ENCODE data around the gene ICE1.
"Not testable (repeated sequence)": the region's sequence is repeated elsewhere in the genome, so short reads cannot be mapped to it uniquely, and the experiment has no call there.

ICE1 gene

DNA sequence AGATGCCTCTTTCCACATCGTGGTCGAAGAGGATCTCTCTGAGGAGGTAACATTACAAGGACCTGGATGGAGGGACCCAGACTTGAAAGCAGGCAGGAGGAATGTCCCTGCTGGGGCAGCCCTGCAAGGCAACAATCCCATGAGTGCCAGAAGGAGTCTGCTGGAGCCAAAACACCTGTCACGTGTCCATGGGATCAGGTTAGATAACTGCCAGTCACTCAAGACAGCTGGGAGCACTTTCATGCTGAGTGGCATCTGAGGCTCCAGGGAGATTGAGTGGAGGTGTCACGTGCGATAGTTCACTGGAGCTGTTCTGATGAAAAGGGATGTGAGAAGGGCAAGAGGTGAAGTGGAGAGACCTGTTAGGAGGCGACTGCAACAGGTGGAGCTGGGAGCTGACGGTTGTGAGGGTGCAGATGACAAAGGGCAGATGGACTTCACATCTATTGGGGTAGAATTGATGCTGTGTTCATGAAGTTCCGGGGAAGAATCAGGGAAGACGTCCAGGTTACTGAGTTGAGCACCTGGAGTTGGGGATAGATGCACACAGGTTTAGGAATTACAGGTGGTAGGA is 68.4 kb downstream of the ICE1 start:
- no peak for DNase-seq (ENCODE audit: low spot score)

DNA sequence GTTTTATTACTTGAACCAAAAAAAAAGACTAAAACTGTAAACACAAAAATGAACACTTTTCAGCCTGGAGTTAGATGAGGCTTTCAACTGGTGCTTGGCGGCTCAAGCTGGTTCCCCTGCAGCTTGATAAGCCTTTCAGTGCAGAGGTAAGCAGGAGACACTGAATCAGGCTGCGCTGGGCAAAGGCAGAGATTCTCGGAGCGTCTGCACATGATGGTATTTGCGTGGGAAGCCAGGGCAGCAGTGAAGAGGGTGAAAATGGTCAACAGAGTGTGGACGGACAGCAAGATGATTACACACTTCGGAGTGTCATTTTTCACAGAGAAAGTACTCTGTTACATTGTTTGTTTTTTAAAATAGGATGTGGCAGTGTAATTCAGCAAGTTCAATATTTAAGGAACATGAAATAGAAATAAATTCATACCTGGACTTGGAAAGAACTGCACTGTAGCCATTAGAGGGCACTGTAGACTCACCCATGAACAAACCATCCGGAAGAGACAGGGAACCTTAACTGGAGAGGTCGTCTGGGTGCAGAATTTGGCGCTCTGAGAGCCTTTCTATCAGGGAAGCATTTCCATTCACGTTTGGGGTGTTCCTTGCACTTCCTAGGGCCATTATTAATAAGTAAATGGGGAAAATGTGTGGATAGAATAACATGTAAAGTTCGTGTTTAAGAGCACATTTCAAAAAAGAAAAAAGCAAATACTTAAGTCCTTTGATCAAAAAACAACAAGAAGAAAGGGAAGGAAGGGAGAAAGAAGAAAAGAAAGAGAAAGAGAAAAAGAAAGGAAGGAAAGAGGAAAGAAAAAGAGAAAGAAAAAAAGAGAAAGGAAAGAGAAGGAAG is 69.8 kb downstream of the ICE1 start:
- DNase-seq (ENCODE audit: low spot score) = peak; percentile 27

DNA sequence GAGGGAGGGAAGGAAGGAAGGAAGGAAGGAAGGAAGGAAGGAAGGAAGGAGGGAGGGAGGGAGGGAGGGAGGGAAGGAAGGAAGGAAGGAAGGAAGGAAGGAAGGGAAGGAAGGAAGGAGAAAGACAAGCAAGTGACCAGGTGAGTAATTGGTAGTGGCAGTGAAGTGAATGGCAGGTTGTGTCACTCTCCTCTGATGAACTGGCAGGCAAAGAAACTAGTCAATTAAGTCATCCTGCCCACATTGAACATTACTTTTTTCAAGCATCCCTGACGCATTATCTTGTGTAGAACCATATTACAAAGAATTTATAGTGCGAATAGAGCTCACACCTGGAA is 70.4 kb downstream of the ICE1 start:
- DNase-seq (ENCODE audit: low spot score) = not testable (repeated sequence)

DNA sequence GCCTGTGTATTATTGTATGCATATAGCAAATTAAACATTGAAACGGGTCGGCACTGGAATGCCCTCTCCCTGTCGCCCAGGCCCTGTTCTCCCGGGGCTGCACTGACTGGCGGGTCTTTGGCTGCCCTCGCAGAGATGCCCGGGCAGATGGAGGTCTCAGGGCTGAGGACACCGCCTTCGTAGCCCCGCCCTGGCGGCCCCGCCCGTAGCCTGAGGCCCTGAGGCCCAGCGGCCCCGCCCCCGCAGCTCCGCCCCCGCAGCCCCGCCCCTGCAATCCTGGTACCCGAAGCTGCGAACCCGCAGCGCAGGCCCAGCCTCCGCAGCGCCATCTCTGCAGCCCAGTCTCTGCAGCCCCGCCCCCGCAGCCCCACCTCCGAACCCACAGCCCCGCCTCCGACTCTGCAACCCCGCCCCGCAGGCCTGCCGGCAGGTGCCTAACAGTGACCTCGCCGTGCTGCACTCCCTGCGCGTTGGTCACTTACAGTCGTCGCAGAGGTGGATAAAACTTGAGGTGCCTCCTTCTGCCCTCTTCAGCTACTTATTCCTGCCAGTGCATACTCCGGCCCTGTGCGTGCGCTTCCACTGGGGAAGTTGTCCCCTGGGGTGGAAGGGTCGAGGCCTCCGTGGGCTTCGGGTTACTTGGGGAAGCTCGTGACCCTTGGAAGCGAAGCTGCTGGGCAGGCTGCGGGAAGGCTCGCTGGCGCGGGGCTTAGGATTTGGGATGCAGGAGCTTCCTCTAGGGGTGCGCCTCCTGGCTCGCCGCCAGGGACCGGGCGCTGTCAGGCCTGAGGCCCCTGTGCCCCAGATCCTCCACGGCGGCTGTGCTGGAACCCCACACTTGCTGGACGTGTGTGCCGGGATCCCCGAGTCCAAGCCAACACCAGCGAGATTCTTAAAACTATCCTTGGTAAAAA is 72.3 kb downstream of the ICE1 start:
- DNase-seq (ENCODE audit: low spot score) = peak; percentile 21

DNA sequence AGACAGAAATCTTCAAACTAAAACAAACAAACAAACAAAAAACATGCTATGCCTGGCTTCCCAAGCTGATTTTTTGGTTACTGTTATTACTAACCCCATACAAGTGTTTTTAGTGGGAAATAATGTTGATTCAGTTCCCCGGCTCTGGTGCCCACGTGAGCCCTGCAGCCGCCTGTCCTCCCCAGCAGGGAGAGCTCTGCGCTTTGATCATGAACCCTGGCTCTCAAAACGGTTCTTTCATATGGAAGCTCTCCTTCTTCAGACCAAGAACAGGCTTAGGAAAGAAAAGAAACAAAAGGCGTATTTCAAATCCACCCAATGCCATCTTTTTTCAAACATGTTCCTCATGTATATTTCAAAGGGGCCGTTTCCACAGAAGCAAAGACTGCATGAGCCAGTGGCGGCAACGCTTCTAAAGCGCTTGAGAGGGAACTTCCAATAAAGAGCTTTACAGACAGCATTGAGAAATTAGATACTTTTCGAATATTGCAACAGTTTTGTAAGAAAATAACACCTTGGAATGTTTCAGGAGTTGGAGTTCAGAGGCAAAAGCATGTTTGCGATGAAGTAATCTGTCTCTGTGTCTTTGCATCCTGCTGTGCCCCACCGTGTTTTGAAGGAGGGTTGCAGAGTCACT is 74.8 kb downstream of the ICE1 start:
- peak; percentile 45 for DNase-seq (ENCODE audit: low spot score)

DNA sequence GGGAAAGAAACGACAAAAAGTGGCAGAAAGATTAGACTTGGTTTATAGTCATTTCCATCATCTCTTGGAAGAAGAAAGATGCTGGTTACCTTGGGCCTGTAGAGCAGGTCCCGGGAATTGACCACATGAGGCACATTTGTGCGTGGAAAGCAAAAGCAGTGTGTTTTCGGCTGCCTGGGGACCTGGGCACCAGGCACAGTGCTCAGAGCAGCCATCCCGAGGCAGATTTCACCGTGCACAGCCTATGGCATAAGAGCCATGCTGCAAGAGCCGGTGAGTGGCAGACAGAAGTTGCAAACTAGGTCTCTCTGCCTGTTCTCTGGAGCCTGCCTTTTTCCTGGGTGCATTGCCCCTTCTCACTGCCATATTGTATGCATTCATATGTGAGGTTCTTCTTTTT is 77.0 kb downstream of the ICE1 start:
- DNase-seq (ENCODE audit: low spot score) = no peak

DNA sequence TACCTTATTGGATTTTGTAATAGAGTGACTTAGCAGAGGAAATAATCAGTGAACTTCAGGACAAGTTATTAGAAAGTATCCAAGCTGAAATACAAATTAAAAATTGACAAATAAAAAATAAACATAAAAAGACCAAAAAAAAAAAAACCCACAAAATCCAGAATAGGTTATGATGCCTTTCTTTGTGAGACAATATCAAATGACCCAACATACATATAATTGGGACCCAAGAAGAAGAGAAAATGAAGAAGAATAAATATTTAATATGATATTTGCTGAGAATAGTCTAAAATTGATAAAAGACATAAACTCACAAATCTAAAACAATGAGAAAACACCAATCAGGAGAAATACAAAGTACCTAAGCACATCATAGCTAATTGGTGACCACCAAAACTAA is 81.8 kb downstream of the ICE1 start:
- no peak for DNase-seq (ENCODE audit: low spot score)

DNA sequence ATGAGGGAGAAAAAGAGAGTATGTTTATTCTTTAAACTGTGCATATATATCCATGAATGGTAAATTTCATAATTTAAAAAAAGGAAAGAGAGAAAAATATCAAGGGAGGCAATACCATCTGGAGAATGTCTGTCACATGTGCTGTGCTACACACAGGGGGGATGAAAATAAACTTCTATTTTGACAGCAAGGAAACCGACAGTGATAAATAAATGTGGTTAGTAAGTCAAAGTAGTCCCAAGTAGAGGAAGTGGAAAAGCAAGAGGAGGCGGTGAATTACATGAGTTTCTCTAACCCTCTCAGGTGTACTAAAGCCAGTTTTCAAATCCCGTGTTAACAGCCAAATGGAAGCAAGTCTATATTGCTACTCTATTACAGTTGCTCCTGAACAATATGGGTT is 83.3 kb downstream of the ICE1 start:
- DNase-seq (ENCODE audit: low spot score) = no peak

DNA sequence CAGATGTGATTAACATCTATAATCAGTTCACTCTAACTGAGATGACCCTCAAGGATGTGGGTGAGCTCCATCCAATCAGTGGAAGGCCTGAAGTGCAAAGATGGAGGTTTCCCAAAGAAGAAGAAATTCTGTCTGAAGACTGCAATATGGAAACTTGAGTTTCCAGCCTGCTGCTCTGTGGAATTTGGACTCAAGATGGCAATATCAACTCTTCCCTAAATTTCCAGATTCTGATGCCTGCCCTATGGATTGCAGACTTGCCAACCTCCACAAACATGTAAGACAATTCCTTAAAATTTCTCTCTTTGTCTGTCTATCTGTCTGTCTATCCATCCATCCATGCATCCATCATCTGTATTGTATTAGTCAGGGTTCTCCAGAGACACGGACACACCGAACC is 85.9 kb downstream of the ICE1 start:
- no peak for DNase-seq (ENCODE audit: low spot score)

DNA sequence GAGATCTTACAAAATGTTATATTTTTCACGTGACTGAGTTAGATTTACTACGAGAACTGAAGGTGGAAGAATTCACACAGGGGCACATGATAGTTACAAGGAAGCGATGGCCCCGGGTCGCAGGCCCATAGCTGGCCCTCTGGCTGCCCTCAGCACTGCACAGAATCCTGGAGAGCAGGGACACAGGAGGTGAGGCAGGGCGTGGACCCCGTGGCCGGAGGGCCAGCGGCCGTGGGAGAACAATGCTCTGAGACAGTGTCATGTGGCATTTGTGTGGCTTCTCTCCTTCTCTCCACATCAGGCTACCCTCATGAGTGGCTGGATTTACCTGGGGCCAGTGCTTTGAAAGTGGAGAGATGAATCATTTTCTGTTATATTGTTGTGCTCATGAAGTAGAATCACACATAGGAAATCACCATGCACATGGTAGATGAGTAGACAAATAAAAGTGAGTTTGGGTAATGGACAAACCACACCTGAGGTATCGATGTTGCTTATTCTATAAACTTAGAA is 89.5 kb downstream of the ICE1 start:
- no peak for DNase-seq (ENCODE audit: low spot score)

DNA sequence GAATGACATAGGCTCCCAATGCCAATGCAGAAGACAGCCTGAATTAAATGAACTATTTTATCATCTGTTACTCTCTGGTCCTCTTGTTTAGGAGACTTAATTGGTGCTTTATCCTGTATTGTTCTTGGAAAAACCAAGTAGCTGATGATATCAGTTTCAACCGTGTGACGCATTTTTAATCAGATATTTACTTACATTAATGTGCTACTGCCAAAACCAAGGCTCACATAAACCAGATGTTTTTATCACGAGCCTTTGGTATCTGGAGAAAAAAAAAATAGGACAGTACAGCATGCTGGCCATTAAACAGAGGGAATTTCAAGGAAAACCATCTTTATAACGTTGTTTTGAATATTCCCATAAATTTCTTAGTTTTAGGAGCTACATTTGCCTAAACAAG is 90.1 kb downstream of the ICE1 start:
- no peak for DNase-seq (ENCODE audit: low spot score)

DNA sequence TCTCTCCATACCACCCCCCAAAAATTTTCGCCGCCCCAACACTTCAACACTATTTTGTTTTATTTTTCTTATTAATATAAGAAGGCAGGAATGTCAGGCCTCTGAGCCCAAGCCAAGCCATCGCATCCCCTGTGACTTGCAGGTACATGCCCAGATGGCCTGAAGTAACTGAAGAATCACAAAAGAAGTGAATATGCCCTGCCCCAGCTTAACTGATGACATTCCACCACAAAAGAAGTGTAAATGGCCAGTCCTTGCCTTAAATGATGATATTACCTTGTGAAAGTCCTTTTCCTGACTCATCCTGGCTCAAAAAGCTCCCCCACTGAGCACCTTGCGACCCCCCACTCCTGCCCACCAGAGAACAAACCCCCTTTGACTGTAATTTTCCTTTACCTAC is 98.1 kb downstream of the ICE1 start:
- not testable (repeated sequence) for DNase-seq (ENCODE audit: low spot score)

DNA sequence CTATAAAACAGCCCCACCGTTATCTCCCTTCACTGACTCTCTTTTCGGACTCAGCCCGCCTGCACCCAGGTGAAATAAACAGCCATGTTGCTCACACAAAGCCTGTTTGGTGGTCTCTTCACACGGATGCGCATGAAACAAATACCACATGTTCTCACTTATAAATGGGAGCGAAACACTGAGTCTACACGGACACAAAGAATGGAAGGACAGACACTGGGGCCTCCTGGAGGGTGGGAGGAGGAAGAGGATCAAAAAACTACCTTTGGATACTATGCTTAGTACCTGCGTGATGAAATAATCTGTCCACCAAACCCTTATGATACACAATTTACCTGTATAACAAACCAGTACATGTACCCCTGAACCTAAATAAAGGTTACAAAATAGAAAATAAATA is 98.6 kb downstream of the ICE1 start:
- DNase-seq (ENCODE audit: low spot score) = no peak

DNA sequence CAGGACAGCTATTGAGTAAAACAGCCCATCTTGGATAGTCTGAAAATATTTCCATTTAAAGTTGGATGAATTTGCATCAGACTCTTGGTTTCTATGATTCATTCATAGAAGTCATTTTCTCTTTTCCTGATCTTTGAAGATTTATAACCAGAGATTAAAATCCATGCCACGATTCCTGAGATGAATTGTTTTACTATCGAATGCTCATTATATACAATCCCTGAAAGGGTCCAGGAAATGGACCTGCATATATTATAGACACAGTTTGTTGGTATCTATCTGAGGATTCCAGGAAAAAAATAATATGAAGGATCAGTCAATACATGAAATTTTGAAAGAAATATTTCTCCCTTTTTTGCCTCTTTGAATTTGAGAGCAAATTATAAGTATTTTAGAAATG is 99.0 kb downstream of the ICE1 start:
- DNase-seq (ENCODE audit: low spot score) = no peak

DNA sequence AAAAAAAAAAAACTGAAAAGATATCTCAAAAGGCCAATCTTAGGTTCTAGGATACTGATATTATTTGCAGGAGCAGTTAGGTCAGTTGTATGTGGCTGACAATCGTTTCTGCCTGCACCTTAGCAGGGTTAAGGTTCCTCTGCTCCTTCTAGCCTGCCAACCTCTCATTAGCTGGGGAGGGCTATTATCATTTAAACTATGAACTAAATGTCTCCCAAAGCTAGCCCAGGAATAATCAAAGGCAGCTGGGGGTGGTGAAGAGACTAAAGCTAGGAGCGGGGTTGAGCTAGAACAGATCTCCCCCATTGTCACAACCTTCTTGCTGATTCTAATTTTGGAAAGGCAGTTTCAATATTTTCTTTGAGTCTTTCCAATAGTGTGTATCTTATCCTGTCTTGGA is 99.9 kb downstream of the ICE1 start:
- no peak for DNase-seq (ENCODE audit: low spot score)

DNA sequence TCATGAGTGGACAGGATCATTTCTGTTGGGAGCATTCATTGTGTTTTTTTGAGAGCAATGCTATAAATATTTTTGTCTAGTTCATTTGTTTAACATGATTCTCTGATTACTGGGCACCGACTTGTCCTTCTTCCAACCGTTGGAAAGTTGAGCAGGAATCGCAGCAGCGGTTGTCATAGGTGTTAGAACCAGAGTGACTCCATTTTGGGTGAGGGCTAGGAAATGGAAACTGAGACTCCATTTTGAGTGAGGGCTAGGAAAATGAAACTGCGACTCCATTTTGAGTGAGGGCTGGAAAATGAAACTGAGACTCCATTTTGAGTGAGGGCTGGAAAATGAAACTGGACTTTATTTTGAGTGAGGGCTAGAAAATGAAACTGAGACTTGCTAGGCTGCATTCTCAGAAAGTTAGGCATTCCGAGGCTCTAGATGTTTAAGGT is 100.6 kb downstream of the ICE1 start:
- DNase-seq (ENCODE audit: low spot score) = no peak

DNA sequence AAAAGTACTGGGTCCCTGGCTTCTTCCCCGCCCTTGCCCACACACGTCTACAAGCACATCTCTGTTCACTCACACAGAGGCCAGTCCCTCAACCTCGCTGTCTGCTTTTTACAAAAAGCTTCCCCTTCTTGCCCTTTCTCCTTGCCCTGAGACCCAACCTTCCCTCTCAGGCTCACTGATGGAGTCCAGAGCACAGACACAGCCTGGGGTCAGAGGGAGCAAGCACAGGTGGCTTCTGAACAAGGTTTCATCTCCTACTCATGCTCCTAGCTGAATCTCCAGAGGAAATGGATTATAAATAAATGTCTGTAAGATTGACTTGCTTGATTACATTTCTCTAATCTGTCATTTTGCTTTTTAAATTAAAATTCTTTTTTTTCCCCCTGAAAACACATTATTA is 101.8 kb downstream of the ICE1 start:
- DNase-seq (ENCODE audit: low spot score) = no peak

DNA sequence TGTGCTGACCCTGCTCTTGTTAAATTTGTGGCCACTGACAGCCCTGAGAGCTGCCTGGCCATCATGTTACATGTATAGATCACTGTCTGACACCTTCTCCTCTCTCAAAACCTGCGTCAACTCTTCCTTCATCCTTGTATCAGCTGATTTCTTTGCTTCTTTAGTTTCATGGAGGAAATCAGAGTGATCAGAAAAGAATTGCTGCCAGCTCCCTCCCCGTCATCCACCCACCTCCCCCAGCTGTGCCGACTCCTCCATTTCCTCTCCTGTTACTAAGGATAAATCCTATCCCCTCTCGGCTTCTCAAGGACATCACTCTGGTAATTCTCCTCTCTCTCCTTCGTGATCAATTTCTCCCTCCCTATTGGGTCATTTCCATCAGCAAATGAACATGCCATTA is 108.9 kb downstream of the ICE1 start:
- no peak for DNase-seq (ENCODE audit: low spot score)

DNA sequence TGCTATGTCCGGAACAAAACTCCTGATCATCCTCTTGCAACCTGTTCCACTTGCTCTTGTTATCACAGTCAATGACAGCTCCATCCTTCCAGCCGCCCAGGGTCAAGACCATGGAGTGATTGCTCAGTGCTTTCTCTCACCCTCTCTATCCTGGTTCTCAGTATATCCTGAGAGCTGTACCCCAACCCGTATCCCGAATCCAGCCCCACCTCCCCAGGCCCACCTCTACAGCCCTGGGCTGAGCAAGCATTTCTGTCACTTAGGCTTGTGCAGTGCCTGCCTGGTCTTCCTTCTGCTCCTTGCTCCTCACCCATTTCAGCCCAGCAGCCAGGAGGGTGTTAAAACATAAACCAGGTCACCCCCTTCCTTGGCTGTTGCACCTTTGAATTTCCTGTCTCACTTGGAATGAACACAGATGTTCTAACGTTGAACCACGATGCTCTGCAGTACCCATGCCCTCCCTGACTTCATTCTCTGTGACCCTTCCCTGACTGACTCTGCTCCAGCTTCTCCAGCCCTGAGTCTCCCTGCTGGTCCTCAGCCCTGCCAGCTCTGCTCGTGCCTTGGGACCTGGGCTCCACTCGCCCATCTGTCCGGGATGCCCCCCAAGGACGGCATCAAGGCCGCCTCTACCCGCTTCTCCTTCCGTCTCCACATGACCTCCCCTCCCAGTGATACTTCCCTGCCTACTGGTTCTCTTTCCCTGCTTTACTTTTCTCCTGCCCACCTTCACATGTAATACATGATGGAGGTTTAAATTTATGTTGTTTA is 110.0 kb downstream of the ICE1 start:
- DNase-seq (ENCODE audit: low spot score) = no peak

DNA sequence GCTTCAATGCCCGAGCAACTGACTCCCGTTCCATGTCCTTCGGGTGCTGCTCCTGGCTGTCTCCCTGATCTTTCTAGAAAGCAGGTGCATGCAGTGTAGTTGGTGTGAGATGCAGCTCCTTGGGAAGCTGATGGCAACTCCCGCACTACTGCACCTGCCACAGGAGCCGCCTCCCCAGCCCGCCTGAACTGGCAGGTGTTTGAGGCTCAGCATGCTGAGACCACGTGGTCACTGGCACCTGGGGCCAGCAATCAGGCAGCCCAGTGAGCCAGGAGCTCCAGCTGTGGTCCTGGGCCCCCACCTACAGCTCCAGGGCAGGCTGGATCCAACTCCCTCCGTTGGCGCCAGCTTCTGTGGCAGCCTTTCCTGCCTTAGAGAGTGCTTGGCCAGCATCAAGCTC is 111.5 kb downstream of the ICE1 start:
- no peak for DNase-seq (ENCODE audit: low spot score)

DNA sequence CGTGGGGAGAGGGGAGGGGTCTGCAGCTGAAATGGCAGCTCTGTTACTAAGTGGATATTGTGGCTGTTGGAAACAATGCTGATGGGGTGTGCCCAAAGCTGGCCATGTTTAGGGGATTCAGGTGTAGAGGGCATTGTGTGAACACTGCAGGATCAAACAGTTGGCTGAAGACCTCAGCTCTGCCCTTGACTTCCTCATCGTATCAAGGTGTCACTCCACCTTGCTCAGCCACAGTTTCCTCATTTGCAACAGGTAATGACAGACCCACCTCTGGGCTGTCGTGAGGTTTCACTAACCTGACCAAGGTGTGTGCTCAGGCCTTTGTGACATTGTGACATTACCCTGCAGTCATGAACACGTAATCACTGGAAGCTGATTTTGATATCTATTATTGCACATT is 111.9 kb downstream of the ICE1 start:
- no peak for DNase-seq (ENCODE audit: low spot score)

DNA sequence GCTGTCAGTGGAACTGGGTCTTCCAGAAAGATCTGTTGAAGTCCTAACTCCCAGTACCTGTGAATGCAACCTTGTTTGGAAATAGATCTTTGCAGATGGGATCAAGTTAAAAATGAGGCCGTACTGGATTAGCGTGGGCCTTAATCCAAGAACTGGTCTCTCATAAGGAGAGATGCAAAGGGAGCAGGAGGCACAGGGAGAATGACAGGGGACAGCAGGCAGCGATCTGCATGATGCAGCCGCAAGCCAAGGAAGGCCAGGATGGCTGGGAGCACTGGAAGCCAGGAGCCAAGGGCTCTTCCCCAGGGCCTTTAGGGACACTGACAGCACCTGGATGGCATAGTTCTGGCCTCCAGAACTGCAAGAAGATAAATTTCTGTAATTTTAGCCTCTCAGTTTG is 114.4 kb downstream of the ICE1 start:
- DNase-seq (ENCODE audit: low spot score) = no peak
